Pancreas (tissue), 10 donors: ENCODE measurements around the gene METTL2A. TPM values are rescaled to one million over a fixed set of nuclear protein-coding genes. Genes with fewer than 3 reads are reported as not detected.
"Not testable (repeated sequence)": the region's sequence is repeated elsewhere in the genome, so short reads cannot be mapped to it uniquely, and the experiment has no call there.

Experiments
- ATAC-seq, 4 donors: fragments of 200-7000 bp; cut with Tn5 transposase; one replicate each; pipeline versions ENCODE4 v1.8.0 to v1.9.1; 2020; ENCODE audit warnings: mild to moderate bottlenecking in 4 of 4, moderate library complexity in 4 of 4
- DNase-seq, 6 donors: peaks; one replicate each; pipeline ENCODE4 v3.0.0-alpha.2; 2020
- FAIRE-seq: peaks from 2 replicates; lab custom pipeline; 2012; peaks lifted over from hg19 to GRCh38; lab: Jason Lieb, UNC
- H3K27ac ChIP-seq, 4 donors: fragments of 200-600 bp; sonication (generic); 1 replicate in 3 of 4; 2 replicates in 1 of 4; pipeline versions ENCODE4 v1.5.0 to v1.8.0; 2020
- H3K27me3 ChIP-seq, 4 donors: fragments of 200-600 bp; one replicate each; pipeline ENCODE4 v1.8.0; 2021
- H3K36me3 ChIP-seq, 3 donors: fragments of 200-600 bp; sonication (generic) in 1 of 3; one replicate each; pipeline versions ENCODE4 v1.5.0 to v1.8.0; 2020 to 2021
- H3K4me1 ChIP-seq, 3 donors: fragments of 200-600 bp; one replicate each; pipeline ENCODE4 v1.8.0; 2021
- H3K4me3 ChIP-seq, 4 donors: fragments of 200-600 bp; sonication (generic) in 2 of 4; one replicate each; pipeline versions ENCODE4 v1.5.0 to v1.8.0; 2020 to 2021
- H3K9me3 ChIP-seq, 4 donors: fragments of 200-600 bp; one replicate each; pipeline ENCODE4 v1.8.0; 2021
- CTCF ChIP-seq, 4 donors: fragments of 200-600 bp; sonication (generic) in 3 of 4; IDR thresholded peaks; one replicate each; pipeline versions ENCODE4 v1.5.0 to v1.8.0; 2021; ENCODE audit warnings: antibody characterized with exemption in 4 of 4
- WGBS, 2 donors: extraction: QIAGEN DNeasy Blood & Tissue Kit; methylation state at CpG; one replicate each; pipeline ENCODE4 v1.1.7; 2013; 5-methylcytosine and 5-hydroxymethylcytosine counted together
- intact Hi-C, 3 donors: fragments of 100-400 bp; cut with DNase I; formaldehyde crosslinking; loops; one replicate each; pipeline versions ENCODE4 v1.11.1 to v1.14.2; 2022
- polyA plus RNA-seq, 2 donors: library from polyadenylated mRNA; stranded (reverse); fragments of 200-250 nt; gene quantifications; one replicate each; pipeline ENCODE4 v1.2.3, GENCODE V29; 2013
- total RNA-seq, 6 donors: library from RNA; stranded (reverse); fragmentation: NEBNext Ultra II Directional in 4 of 6; extraction: Animal tissue kit (Norgen Biotek cat#: 25700) in 4 of 6; gene quantifications; one replicate each; pipeline versions ENCODE4 v1.2.1 to v1.2.4, GENCODE V29; 2021 to 2023
- donor health status: healthy with polysubstance abuse.
- donor health status: DM: no; HTN: no; CAD: no; lungs with moderate emphysema.
- donor health status: DM: no; HTN: no; CAD: no.
- donor health status: control.
- donor health status: control.
- donor health status: Bipolar disorder and iron deficiency.
- donor health status: DM: yes; HTN: yes; CAD: no.
- donor health status: DM: no; HTN: no; CAD: no.
- donor health status: DM: no; HTN: no; CAD: no.
- donor health status: DM: yes; HTN: yes; CAD: no.

METTL2A gene
- total and polyA plus RNA-seq, 8 donors, result 4.0 to 11.0 (median 6.9) TPM

DNA sequence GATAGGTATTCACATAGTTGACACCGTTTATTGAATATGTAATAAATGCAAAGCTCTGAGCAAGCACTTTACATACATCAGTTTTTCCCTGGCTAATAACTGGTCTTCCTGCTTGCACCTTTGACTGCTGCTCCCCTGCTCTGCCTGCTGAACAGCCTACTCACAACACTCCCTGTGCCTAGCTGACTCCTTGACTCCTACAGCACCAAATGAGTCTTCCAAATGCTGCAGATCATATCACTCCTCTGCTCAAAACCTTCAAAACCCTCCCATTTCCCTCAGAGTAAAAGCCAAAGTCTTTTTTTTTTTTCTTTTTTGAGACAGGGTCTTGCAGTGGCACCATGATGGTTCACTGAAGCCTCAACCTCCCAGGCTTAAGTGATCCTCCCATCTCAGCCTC, 24.8 kb upstream of the METTL2A start:
- H3K4me3 ChIP-seq, result no peak overlapping the region
- TF ChIP-seq CTCF (IDR thresholded peaks at IDR 0.05), result no peak
- intact Hi-C loops, result no loop called here
- no peak for ATAC-seq
- no peaks in the 10 kb centered on the region for H3K9me3 ChIP-seq
- H3K27me3 ChIP-seq, result peaks cover 0 to 4% (median 0%) of the 10 kb centered on the region in 4 donors
- 78 to 87% methylated on average over 1 of the region's 1 CpG for WGBS, 2 donors
- no peak overlapping the region for H3K27ac ChIP-seq
- FAIRE-seq, result no peak
- DNase-seq, result no peak
- no peaks in the 10 kb centered on the region for H3K36me3 ChIP-seq
- no peaks in the 10 kb centered on the region for H3K4me1 ChIP-seq

DNA sequence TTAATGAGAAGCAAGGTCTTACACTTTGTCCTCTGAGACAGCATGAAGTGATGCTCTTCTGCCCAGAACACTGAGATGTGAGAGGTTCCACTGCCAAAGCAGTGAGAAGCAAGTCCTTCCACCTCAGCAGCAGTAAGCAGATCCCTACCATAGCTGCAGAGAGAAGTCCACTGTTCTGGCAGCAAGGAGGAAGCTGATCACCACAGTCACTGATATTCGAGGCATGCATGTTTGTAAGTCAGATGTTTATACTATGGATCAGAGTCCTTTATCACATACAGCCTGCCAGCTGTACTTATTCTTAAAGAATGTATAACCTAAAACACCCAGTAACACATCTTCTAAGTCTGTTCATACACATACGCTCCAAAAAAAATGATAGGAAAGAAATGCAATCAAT, 18.2 kb upstream of the METTL2A start:
- no peaks in the 10 kb centered on the region for H3K27me3 ChIP-seq
- no peaks in the 10 kb centered on the region for H3K36me3 ChIP-seq
- no peak overlapping the region for H3K4me3 ChIP-seq
- no peak for FAIRE-seq
- TF ChIP-seq CTCF (IDR thresholded peaks at IDR 0.05), result no peak
- WGBS, 2 donors, result 40 to 44% methylated on average over 2 of the region's 2 CpGs
- H3K9me3 ChIP-seq, result no peaks in the 10 kb centered on the region
- no peak for ATAC-seq
- intact Hi-C loops, result no loop called here
- H3K4me1 ChIP-seq, result no peaks in the 10 kb centered on the region
- DNase-seq, result no peak
- no peak overlapping the region for H3K27ac ChIP-seq

- H3K9me3 ChIP-seq, intact Hi-C loops, H3K27me3 ChIP-seq, H3K36me3 ChIP-seq, DNase-seq, H3K27ac ChIP-seq, FAIRE-seq, H3K4me1 ChIP-seq, ATAC-seq, H3K4me3 ChIP-seq: not testable (repeated sequence)
- 69 to 74% methylated on average over 1 of the region's 1 CpG for WGBS, 2 donors
These were observed 10.6 kb upstream of the METTL2A start for GRCh38 chr17:62413090-62413489.

DNA sequence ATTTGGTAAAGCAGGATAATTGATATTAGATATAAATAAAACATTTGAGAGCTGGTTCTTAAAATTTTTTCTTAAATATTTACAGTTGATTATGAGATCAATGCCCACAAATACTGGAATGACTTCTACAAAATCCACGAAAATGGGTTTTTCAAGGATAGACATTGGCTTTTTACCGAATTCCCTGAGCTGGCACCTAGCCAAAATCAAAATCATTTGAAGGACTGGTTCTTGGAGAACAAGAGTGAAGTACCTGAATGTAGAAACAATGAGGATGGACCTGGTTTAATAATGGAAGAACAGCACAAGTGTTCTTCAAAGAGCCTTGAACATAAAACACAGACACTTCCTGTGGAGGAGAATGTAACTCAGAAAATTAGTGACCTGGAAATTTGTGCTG, 2.5 kb downstream of the METTL2A start:
- H3K27ac ChIP-seq, H3K36me3 ChIP-seq, DNase-seq, H3K27me3 ChIP-seq, intact Hi-C loops, H3K4me3 ChIP-seq, H3K4me1 ChIP-seq, H3K9me3 ChIP-seq, ATAC-seq, FAIRE-seq: not testable (repeated sequence)
- 50 to 59% methylated on average over 1 of the region's 2 CpGs for whole genome bisulfite sequencing, 2 donors

GRCh38 chr17:62435251-62435650, 11.6 kb downstream of the METTL2A start:
- H3K27ac ChIP-seq, H3K27me3 ChIP-seq, intact Hi-C loops, ATAC-seq, FAIRE-seq, H3K4me1 ChIP-seq, H3K36me3 ChIP-seq, H3K4me3 ChIP-seq, DNase-seq, H3K9me3 ChIP-seq: not testable (repeated sequence)
- WGBS, 2 donors, result 89 to 95% methylated on average over 4 of the region's 4 CpGs

DNA sequence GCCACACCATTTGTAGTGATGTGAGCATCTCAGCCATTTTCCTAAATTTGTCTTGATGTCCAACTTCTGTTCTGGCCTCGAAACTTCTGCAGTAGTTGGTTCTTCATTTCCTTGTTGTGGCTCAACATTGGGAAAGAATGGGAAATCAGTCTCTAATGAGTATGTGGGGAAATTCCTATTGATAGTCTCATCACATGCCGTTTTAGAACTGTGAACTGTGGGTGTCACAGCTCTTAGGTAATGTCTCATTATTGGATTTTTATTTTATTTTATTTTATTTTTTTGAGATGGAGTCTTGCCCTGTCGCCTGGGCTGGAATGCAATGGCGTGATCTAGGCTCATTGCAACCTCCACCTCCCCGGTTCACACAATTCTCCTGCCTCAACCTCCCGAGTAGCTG, 17.5 kb downstream of the METTL2A start:
- intact Hi-C loops, H3K4me1 ChIP-seq, H3K27me3 ChIP-seq, H3K9me3 ChIP-seq, DNase-seq, H3K27ac ChIP-seq, H3K4me3 ChIP-seq, ATAC-seq, FAIRE-seq: not testable (repeated sequence)
- 96 to 98% methylated on average over 6 of the region's 6 CpGs for WGBS, 2 donors
- peaks cover 0 to 43% (median 0%) of the 10 kb centered on the region in 3 donors for H3K36me3 ChIP-seq

DNA sequence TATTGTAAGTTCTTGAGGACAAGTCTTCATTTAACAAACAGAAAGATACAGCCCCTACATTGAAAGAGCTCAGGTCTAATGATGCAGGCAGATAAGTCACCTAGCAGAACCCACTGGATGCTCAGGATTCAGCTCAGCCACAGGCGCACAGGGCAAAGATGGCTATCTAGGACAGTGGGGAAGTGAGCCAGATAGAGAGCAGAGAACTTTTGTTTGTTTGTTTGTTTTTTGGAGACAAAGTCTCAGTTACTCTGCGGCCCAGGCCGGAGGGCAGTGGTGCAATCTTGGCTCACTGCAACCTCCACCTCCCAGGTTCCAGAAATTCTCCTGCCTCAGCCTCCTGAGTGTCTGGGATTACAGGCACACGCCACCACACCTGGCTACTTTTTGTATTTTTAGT, 20.4 kb downstream of the METTL2A start:
- peaks cover 0 to 68% (median 4%) of the 10 kb centered on the region in 3 donors for H3K36me3 ChIP-seq
- H3K4me3 ChIP-seq, result no peak overlapping the region
- ATAC-seq, result no peak
- no peak for FAIRE-seq
- no peaks in the 10 kb centered on the region for H3K9me3 ChIP-seq
- no peak for TF ChIP-seq CTCF (IDR thresholded peaks at IDR 0.05)
- no peaks in the 10 kb centered on the region for H3K27me3 ChIP-seq
- intact Hi-C loops, result no loop called here
- H3K27ac ChIP-seq, result no peak overlapping the region
- no peak for DNase-seq
- WGBS, 2 donors, result 93 to 95% methylated on average over 4 of the region's 4 CpGs
- H3K4me1 ChIP-seq, result no peaks in the 10 kb centered on the region

- ATAC-seq, H3K4me1 ChIP-seq, intact Hi-C loops, FAIRE-seq, DNase-seq, H3K27ac ChIP-seq, H3K4me3 ChIP-seq, H3K9me3 ChIP-seq, H3K27me3 ChIP-seq: not testable (repeated sequence)
- 89 to 94% methylated on average over 4 of the region's 4 CpGs for WGBS, 2 donors
- H3K36me3 ChIP-seq, result peaks cover 0 to 65% (median 4%) of the 10 kb centered on the region in 3 donors
These were observed 22.1 kb downstream of the METTL2A start for GRCh38 chr17:62445791-62446190.

- FAIRE-seq, H3K27me3 ChIP-seq, H3K27ac ChIP-seq, DNase-seq, intact Hi-C loops, H3K9me3 ChIP-seq, H3K4me1 ChIP-seq, H3K4me3 ChIP-seq: not testable (repeated sequence)
- ATAC-seq, result peak in 1 of 4 donors; percentile 29
- WGBS, 2 donors, result 90% methylated on average over 4 of the region's 4 CpGs
- H3K36me3 ChIP-seq, result peaks cover 0 to 16% (median 0%) of the 10 kb centered on the region in 3 donors
These were observed 28.5 kb downstream of the METTL2A start for GRCh38 chr17:62452195-62452594.

GRCh38 chr17:62453041-62453440, 29.3 kb downstream of the METTL2A start:
- H3K27me3 ChIP-seq, ATAC-seq, H3K9me3 ChIP-seq, intact Hi-C loops, H3K4me1 ChIP-seq, DNase-seq, FAIRE-seq, H3K27ac ChIP-seq, H3K4me3 ChIP-seq: not testable (repeated sequence)
- WGBS, 2 donors, result 74 to 77% methylated on average over 5 of the region's 5 CpGs
- H3K36me3 ChIP-seq, result peaks cover 0 to 11% (median 0%) of the 10 kb centered on the region in 3 donors
